H1 (cell line): ENCODE data around the gene HES5. TPM values are rescaled to one million over a fixed set of nuclear protein-coding genes. Genes with fewer than 3 reads are reported as not detected.

ENCODE experiments used
- CTCF ChIA-PET: fragments of 300-600 bp; sonication (Branson Sonifier 250); formaldehyde crosslinking; loops from one replicate; lab custom pipeline; 2021; ENCODE audit not compliant: partially characterized antibody; lab: Charles Lee
- POLR2A ChIA-PET: fragments of 300-600 bp; sonication (Branson Sonifier 250); formaldehyde crosslinking; loops from one replicate; lab custom pipeline; 2021; ENCODE audit warnings: inconsistent platforms; ENCODE audit not compliant: partially characterized antibody; lab: Charles Lee
- DNase-seq, 2 experiments: peaks; one replicate each; pipeline versions ENCODE4 v3.0.0 to v3.0.0-alpha.2; 2010 to 2022; ENCODE audit warnings: low spot score in 2 of 2, low read depth in 1 of 2, mixed read lengths in 1 of 2
- FAIRE-seq: peaks from 2 replicates; lab custom pipeline; 2011; peaks lifted over from hg19 to GRCh38; lab: Jason Lieb, UNC
- H2AFZ ChIP-seq: 2 replicates; pipeline ENCODE4 v1.8.1; 2012; ENCODE audit warnings: low read length, inconsistent platforms
- H2AK5ac ChIP-seq: 2 replicates; pipeline ENCODE4 v1.6.1; 2013; ENCODE audit warnings: low read depth, low read length
- H2BK120ac ChIP-seq: replicated peaks from 2 replicates; pipeline ENCODE3; 2013; ENCODE audit warnings: low read depth, low read length, inconsistent platforms
- H2BK12ac ChIP-seq: 2 replicates; pipeline ENCODE4 v1.6.1; 2013; ENCODE audit warnings: low read depth, low read length
- H2BK15ac ChIP-seq: 2 replicates; pipeline ENCODE4 v1.6.1; 2013; ENCODE audit warnings: low read length
- H2BK20ac ChIP-seq: 2 replicates; pipeline ENCODE4 v1.6.1; 2013; ENCODE audit warnings: low read length
- H2BK5ac ChIP-seq: 2 replicates; pipeline ENCODE4 v1.6.1; 2013; ENCODE audit warnings: low read depth, low read length
- H3K14ac ChIP-seq: 2 replicates; pipeline ENCODE4 v1.6.1; 2013; ENCODE audit warnings: inconsistent platforms; ENCODE audit not compliant: insufficient read length
- H3K18ac ChIP-seq: 2 replicates; pipeline ENCODE4 v1.6.1; 2013; ENCODE audit warnings: low read length; ENCODE audit errors: extremely low read depth
- H3K23ac ChIP-seq: 2 replicates; pipeline ENCODE4 v1.6.1; 2013; ENCODE audit warnings: inconsistent platforms; ENCODE audit not compliant: insufficient read length
- H3K23me2 ChIP-seq: 2 replicates; pipeline ENCODE4 v1.6.1; 2013; ENCODE audit warnings: low read depth, low read length
- H3K27ac ChIP-seq: 2 replicates; pipeline ENCODE4 v1.6.1; 2011; ENCODE audit warnings: low read depth, low read length, inconsistent platforms
- H3K27me3 ChIP-seq, 4 experiments: replicated peaks in 1 of 4; 1 replicate in 1 of 4; 2 replicates in 3 of 4; pipeline versions ENCODE4 v1.6.1 to v1.8.1; 2011 to 2013; ENCODE audit warnings: low read length in 3 of 4, mild to moderate bottlenecking in 3 of 4, inconsistent platforms in 2 of 4, mixed read lengths in 2 of 4, moderate library complexity in 1 of 4; ENCODE audit not compliant: control insufficient read depth in 3 of 4, insufficient read depth in 3 of 4; ENCODE audit errors: extremely low read depth in 1 of 4
- H3K36me3 ChIP-seq, 4 experiments: 2 replicates each; pipeline versions ENCODE4 v1.6.1 to v1.8.1; 2011 to 2013; ENCODE audit warnings: mild to moderate bottlenecking in 4 of 4, low read length in 3 of 4, moderate library complexity in 2 of 4, control low read depth in 1 of 4, inconsistent platforms in 1 of 4; ENCODE audit not compliant: insufficient read depth in 4 of 4, control insufficient read depth in 2 of 4
- H3K4ac ChIP-seq: replicated peaks from 2 replicates; pipeline ENCODE3; 2013; ENCODE audit warnings: low read length, low read depth, mixed read lengths, inconsistent platforms; ENCODE audit not compliant: insufficient read length
- H3K4me1 ChIP-seq, 4 experiments: replicated peaks in 1 of 4; 1 replicate in 1 of 4; 2 replicates in 3 of 4; pipeline versions ENCODE4 v1.6.1 to v1.8.1; 2011 to 2013; ENCODE audit warnings: low read length in 3 of 4, inconsistent platforms in 2 of 4, mixed read lengths in 1 of 4; ENCODE audit not compliant: insufficient read depth in 4 of 4, control insufficient read depth in 3 of 4
- H3K4me2 ChIP-seq, 2 experiments: 2 replicates each; pipeline versions ENCODE4 v1.6.1 to v1.8.1; 2011 to 2013; ENCODE audit warnings: low read depth in 2 of 2, low read length in 2 of 2, control low read depth in 1 of 2, inconsistent platforms in 1 of 2, mild to moderate bottlenecking in 1 of 2; ENCODE audit not compliant: insufficient read depth in 1 of 2
- H3K4me3 ChIP-seq, 4 experiments: fragments of 200-600, 300-600 bp in 1 of 4; sonication (generic), shearing (Covaris generic), sonication (Bioruptor Twin) in 1 of 4; 2 replicates each; pipeline versions ENCODE4 v1.5.1 to v1.8.1; 2011 to 2016; ENCODE audit warnings: low read length in 4 of 4, low read depth in 3 of 4, control low read depth in 2 of 4, inconsistent platforms in 2 of 4, mild to moderate bottlenecking in 2 of 4, mixed read lengths in 1 of 4, moderate library complexity in 1 of 4; ENCODE audit not compliant: insufficient read depth in 2 of 4; ENCODE audit errors: extremely low read depth in 1 of 4
- H3K56ac ChIP-seq: replicated peaks from 2 replicates; pipeline ENCODE3; 2013; ENCODE audit warnings: low read depth, mild to moderate bottlenecking, mixed read lengths, low read length, inconsistent platforms; ENCODE audit not compliant: insufficient read length
- H3K79me1 ChIP-seq: 2 replicates; pipeline ENCODE4 v1.6.1; 2013; ENCODE audit warnings: low read depth, low read length, control low read depth
- H3K79me2 ChIP-seq, 2 experiments: 2 replicates each; pipeline versions ENCODE4 v1.6.1 to v1.8.1; 2012 to 2013; ENCODE audit warnings: low read length in 2 of 2, mild to moderate bottlenecking in 2 of 2, inconsistent platforms in 1 of 2; ENCODE audit not compliant: insufficient read depth in 2 of 2, control insufficient read depth in 1 of 2
- H3K9ac ChIP-seq, 4 experiments: replicated peaks in 1 of 4; 1 replicate in 1 of 4; 2 replicates in 3 of 4; pipeline versions ENCODE4 v1.6.1 to v1.8.1; 2011 to 2013; ENCODE audit warnings: low read depth in 3 of 4, low read length in 3 of 4, control low read depth in 2 of 4, mild to moderate bottlenecking in 2 of 4, moderate library complexity in 2 of 4, inconsistent platforms in 1 of 4; ENCODE audit errors: extremely low read depth in 1 of 4
- H3K9me3 ChIP-seq, 2 experiments: 2 replicates each; pipeline versions ENCODE4 v1.6.1 to v1.8.1; 2012 to 2013; ENCODE audit warnings: mild to moderate bottlenecking in 2 of 2, moderate library complexity in 2 of 2, control low read depth in 1 of 2, inconsistent platforms in 1 of 2, low read depth in 1 of 2, low read length in 1 of 2, mixed read lengths in 1 of 2; ENCODE audit not compliant: insufficient read depth in 2 of 2
- H4K20me1 ChIP-seq, 2 experiments: replicated peaks in 1 of 2; 2 replicates each; pipeline versions ENCODE3 to v1.8.1; 2011 to 2013; ENCODE audit warnings: inconsistent platforms in 2 of 2, low read length in 2 of 2, mild to moderate bottlenecking in 1 of 2; ENCODE audit not compliant: insufficient read depth in 2 of 2, control insufficient read depth in 1 of 2
- H4K5ac ChIP-seq: 2 replicates; pipeline ENCODE4 v1.6.1; 2013; ENCODE audit warnings: low read length, low read depth, mixed read lengths, inconsistent platforms; ENCODE audit not compliant: insufficient read length
- H4K8ac ChIP-seq: 2 replicates; pipeline ENCODE4 v1.8.0; 2013; ENCODE audit warnings: mild to moderate bottlenecking, moderate library complexity, low read length, inconsistent platforms; ENCODE audit not compliant: insufficient read depth; ENCODE audit errors: extremely low read depth
- H4K91ac ChIP-seq: replicated peaks from 2 replicates; pipeline ENCODE3; 2013; ENCODE audit warnings: low read length, mixed read lengths, inconsistent platforms; ENCODE audit not compliant: insufficient read length
- ASH2L ChIP-seq: fragments of 200-600, 300-600 bp; sonication (generic); IDR thresholded peaks from one replicate; pipeline ENCODE4 v1.7.1; 2017; ENCODE audit warnings: low read length
- CHD2 ChIP-seq: IDR thresholded peaks from 2 replicates; pipeline ENCODE4 v1.6.1; 2012; ENCODE audit warnings: low read length, improper control_type of control experiment
- FOSL1 ChIP-seq: IDR thresholded peaks from 2 replicates; pipeline ENCODE4 v1.6.1; 2011; ENCODE audit warnings: mild to moderate bottlenecking, low read depth, low read length, moderate library complexity; ENCODE audit not compliant: insufficient read depth
- HDAC2 ChIP-seq, 2 experiments: fragments of 300-600 bp in 1 of 2; sonication (generic) in 1 of 2; IDR thresholded peaks; 2 replicates each; pipeline ENCODE4 v1.6.1; 2011 to 2012; ENCODE audit warnings: low read depth in 2 of 2, low read length in 2 of 2, mild to moderate bottlenecking in 2 of 2, moderate library complexity in 2 of 2, borderline replicate concordance in 1 of 2, inconsistent platforms in 1 of 2
- POLR2A ChIP-seq, 2 experiments: IDR thresholded peaks; 1 replicate in 1 of 2; 2 replicates in 1 of 2; pipeline ENCODE4 v1.6.1; 2011; ENCODE audit warnings: low read depth in 2 of 2, low read length in 2 of 2, mild to moderate bottlenecking in 2 of 2; ENCODE audit errors: control extremely low read depth in 1 of 2
- POLR2AphosphoS5 ChIP-seq: IDR thresholded peaks from 2 replicates; pipeline ENCODE4 v1.6.1; 2011; ENCODE audit warnings: low read depth, low read length
- POU5F1 ChIP-seq: IDR thresholded peaks from 2 replicates; pipeline ENCODE4 v1.6.1; 2011; ENCODE audit warnings: low read depth, mild to moderate bottlenecking, low read length, moderate library complexity
- RNF2 ChIP-seq: fragments of 200-900, 300-1000 bp; sonication (generic); IDR thresholded peaks from 2 replicates; pipeline ENCODE4 v1.7.1; 2016; ENCODE audit warnings: borderline replicate concordance, low read depth, mild to moderate bottlenecking, antibody characterized with exemption, low read length; ENCODE audit not compliant: poor library complexity, severe bottlenecking; ENCODE audit errors: missing control alignments
- SIN3A ChIP-seq, 2 experiments: IDR thresholded peaks in 1 of 2; conservative IDR thresholded peaks in 1 of 2; 2 replicates each; pipeline ENCODE4 v1.6.1; 2011 to 2012; ENCODE audit warnings: low read length in 2 of 2, improper control_type of control experiment in 1 of 2, low read depth in 1 of 2, mild to moderate bottlenecking in 1 of 2
- SIRT6 ChIP-seq: IDR thresholded peaks from one replicate; pipeline ENCODE4 v1.7.1; 2012; ENCODE audit warnings: low read length, inconsistent platforms
- TEAD4 ChIP-seq: IDR thresholded peaks from 2 replicates; pipeline ENCODE4 v1.6.1; 2012; ENCODE audit warnings: low read depth, low read length, inconsistent platforms, mixed read lengths
- WGBS, 2 experiments: shearing (Covaris generic) in 1 of 2; methylation state at CpG; one replicate each; pipeline versions ENCODE4 v1.1.6 to v1.1.7; 2013 to 2015; ENCODE audit warnings: low lambda C conversion rate in 2 of 2, mixed read lengths in 2 of 2, inconsistent platforms in 1 of 2, low coverage in 1 of 2, missing lambda C conversion rate in 1 of 2; ENCODE audit not compliant: insufficient replicate concordance in 2 of 2, insufficient coverage in 1 of 2, insufficient read length in 1 of 2; ENCODE audit errors: extremely low coverage in 1 of 2, missing lambda C conversion rate in 1 of 2; 5-methylcytosine and 5-hydroxymethylcytosine counted together
- polyA plus RNA-seq, 7 experiments: library from polyadenylated mRNA; depleted of rRNA in 3 of 7; stranded (reverse) in 5 of 7; unstranded in 2 of 7; fragments of >200 nt in 5 of 7; fragments of 200-250 nt in 2 of 7; gene quantifications; 1 replicate in 5 of 7; 2 replicates in 1 of 7; 4 replicates in 1 of 7; pipeline versions ENCODE4 v1.2.1 to v1.2.3, GENCODE V29; 2011 to 2013; ENCODE audit warnings: missing spikeins in 2 of 7, mixed read lengths in 2 of 7
- total RNA-seq: library from RNA; stranded (reverse); fragmentation: NEBNext Ultra II Directional; extraction: Animal tissue kit (Norgen Biotek cat#: 25700); gene quantifications from 2 replicates; pipeline ENCODE4 v1.2.1, GENCODE V29; 2021

HES5 gene
- total and polyA plus RNA-seq, 2 of the 8 experiments (the other 6 are each of a cell fraction or from before 2014, with no cell fraction given), result 0.22 TPM; not detected in 1

DNA sequence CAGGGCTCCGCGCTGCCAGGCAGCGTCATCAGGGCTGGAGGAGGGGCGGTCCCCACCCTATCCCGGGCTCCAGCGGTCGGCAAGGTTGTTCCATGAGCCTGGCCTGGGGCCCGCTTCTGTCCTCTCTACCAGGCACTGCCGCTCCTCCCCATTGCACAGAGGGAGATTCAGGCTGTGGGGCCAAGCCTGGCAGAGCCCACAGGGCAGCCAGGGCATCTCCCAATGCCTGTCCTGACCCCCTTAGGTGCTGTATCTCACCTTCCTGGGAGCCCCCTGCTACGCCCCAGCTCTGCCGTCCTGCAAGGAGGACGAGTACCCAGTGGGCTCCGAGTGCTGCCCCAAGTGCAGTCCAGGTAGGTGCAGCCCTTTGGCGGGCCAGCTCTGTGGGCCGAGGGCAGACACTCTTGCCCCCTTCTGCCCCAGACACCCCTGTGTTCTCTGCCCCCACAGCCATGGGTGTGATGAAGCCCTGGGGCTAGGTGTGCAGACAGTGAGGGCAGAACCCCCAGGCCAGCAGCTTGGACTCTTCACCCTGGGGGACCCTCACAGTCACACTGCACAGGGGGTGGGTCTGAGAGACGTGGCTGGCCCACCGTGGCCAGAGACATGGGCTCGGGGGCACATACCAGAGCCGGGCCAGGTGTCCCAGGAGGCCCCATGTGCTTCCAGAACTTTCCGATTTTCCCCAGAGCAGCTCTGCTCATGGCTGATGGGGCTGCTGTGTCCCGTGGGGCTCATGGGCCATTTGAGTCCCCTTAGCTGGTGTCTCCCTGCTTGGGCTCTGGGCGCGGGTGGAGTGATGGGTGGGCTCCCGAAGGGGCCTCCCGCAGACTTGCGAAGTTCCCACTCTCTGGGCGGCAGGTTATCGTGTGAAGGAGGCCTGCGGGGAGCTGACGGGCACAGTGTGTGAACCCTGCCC is 27.7 kb upstream of the HES5 start:
- CTCF ChIA-PET, result interaction anchor here (0.6 to 0.8 kb wide), 2 partner anchors 9 to 22 kb away, joined by 3 to 4 read pairs; no protein-coding TSS in a partner anchor
- H3K9ac ChIP-seq, result no peak overlapping the region
- H2AFZ ChIP-seq, result no peak overlapping the region
- TF ChIP-seq RNF2 (no peak), POLR2AphosphoS5 (no peak), CHD2 (no peak), FOSL1 (no peak), POU5F1 (no peak), SIN3A (conservative IDR thresholded peaks at IDR 0.05 in 1 of 2, IDR thresholded peaks at IDR 0.05 in 1 of 2; ENCODE audit: low read depth in 1 of 2, low read length in 2 of 2) (no peak), POLR2A (IDR thresholded peaks at IDR 0.05; ENCODE audit: control extremely low read depth in 1 of 2, low read depth in 2 of 2, low read length in 2 of 2) (no peak), HDAC2 (IDR thresholded peaks at IDR 0.05; ENCODE audit: borderline replicate concordance in 1 of 2, low read depth in 2 of 2, low read length in 2 of 2) (no peak), ASH2L (no peak), SIRT6 (no peak), TEAD4 (no peak)

More for the DNA sequence above, 27.7 kb upstream of the HES5 start:
- H3K4me2 ChIP-seq, result no peak overlapping the region
- H3K79me1 ChIP-seq, result no peaks in the 10 kb centered on the region
- H2BK15ac ChIP-seq, result no peak overlapping the region; the same call in 1 of the 2 replicates
- no peaks in the 10 kb centered on the region for H3K36me3 ChIP-seq
- H4K91ac ChIP-seq, result no peak overlapping the region
- H3K56ac ChIP-seq, result no peak overlapping the region
- no peak overlapping the region for H4K5ac ChIP-seq
- FAIRE-seq (no peak), DNase-seq (no peak)
- H3K9me3 ChIP-seq, result no peaks in the 10 kb centered on the region; a peak in 1 of 4 replicates
- WGBS, 2 experiments, result 87% methylated on average over 29 of the region's 30 CpGs; no CpG with 5 or more reads in 1 of the 2 experiments
- no peak overlapping the region for H2BK12ac ChIP-seq
- no peaks in the 10 kb centered on the region for H3K23me2 ChIP-seq
- no peak overlapping the region for H3K4ac ChIP-seq
- peaks cover 0 to 6% (median 0%) of the 10 kb centered on the region in 4 experiments; a peak in 2 of 7 replicates for H3K4me1 ChIP-seq
- no peak overlapping the region for H3K23ac ChIP-seq
- POLR2A ChIA-PET, result no interaction called here
- H4K20me1 ChIP-seq, result no peaks in the 10 kb centered on the region
- no peak overlapping the region for H2BK20ac ChIP-seq
- no peak overlapping the region for H2BK5ac ChIP-seq
- H4K8ac ChIP-seq, result peak overlapping the region; percentile 92
- H2AK5ac ChIP-seq, result no peak overlapping the region
- H3K18ac ChIP-seq, result no peak overlapping the region
- no peak overlapping the region for H3K4me3 ChIP-seq
- no peak overlapping the region for H3K14ac ChIP-seq
- no peaks in the 10 kb centered on the region for H3K27me3 ChIP-seq
- H3K79me2 ChIP-seq, result no peaks in the 10 kb centered on the region
- H2BK120ac ChIP-seq, result no peak overlapping the region
- H3K27ac ChIP-seq, result no peak overlapping the region
